Measurements from ENCODE around the gene ITGB8.

Gene ITGB8

GRCh38 chr7:20307119-20307518 lies 23.6 kb upstream of the ITGB8 start:
- peak; percentile 4 for DNase-seq (ENCODE audit: low read depth)
- TF ChIP-seq CTCF (IDR thresholded peaks at IDR 0.05; ENCODE audit: insufficient read depth, low read depth, low read length, missing control alignments): no peak
- H3K4me3 ChIP-seq (ENCODE audit: low read length): no peak overlapping the region

GRCh38 chr7:20307901-20308300 lies 22.8 kb upstream of the ITGB8 start:
- H3K4me3 ChIP-seq (ENCODE audit: low read length): no peak overlapping the region
- no peak for TF ChIP-seq CTCF (IDR thresholded peaks at IDR 0.05; ENCODE audit: insufficient read depth, low read depth, low read length, missing control alignments)
- no peak for DNase-seq (ENCODE audit: low read depth)

- no peak overlapping the region for H3K4me3 ChIP-seq (ENCODE audit: low read length)
- no peak for TF ChIP-seq CTCF (IDR thresholded peaks at IDR 0.05; ENCODE audit: insufficient read depth, low read depth, low read length, missing control alignments)
- no peak for DNase-seq (ENCODE audit: low read depth)
These were observed 20.4 kb upstream of the ITGB8 start for GRCh38 chr7:20310301-20310700.

- DNase-seq (ENCODE audit: low read depth): peak; percentile 63
- TF ChIP-seq CTCF (IDR thresholded peaks at IDR 0.05; ENCODE audit: insufficient read depth, low read depth, low read length, missing control alignments): peak; percentile 41
- H3K4me3 ChIP-seq (ENCODE audit: low read length): no peak overlapping the region
These were observed 19.5 kb upstream of the ITGB8 start for GRCh38 chr7:20310963-20311742.

- no peak overlapping the region for H3K4me3 ChIP-seq (ENCODE audit: low read length)
- no peak for TF ChIP-seq CTCF (IDR thresholded peaks at IDR 0.05; ENCODE audit: insufficient read depth, low read depth, low read length, missing control alignments)
- DNase-seq (ENCODE audit: low read depth): no peak
These were observed 19.0 kb upstream of the ITGB8 start for GRCh38 chr7:20311743-20312042.

GRCh38 chr7:20312562-20312961 lies 18.1 kb upstream of the ITGB8 start:
- H3K4me3 ChIP-seq (ENCODE audit: low read length): no peak overlapping the region
- TF ChIP-seq CTCF (IDR thresholded peaks at IDR 0.05; ENCODE audit: insufficient read depth, low read depth, low read length, missing control alignments): no peak
- DNase-seq (ENCODE audit: low read depth): no peak

GRCh38 chr7:20313626-20314025 lies 17.1 kb upstream of the ITGB8 start:
- no peak for DNase-seq (ENCODE audit: low read depth)
- H3K4me3 ChIP-seq (ENCODE audit: low read length): no peak overlapping the region
- no peak for TF ChIP-seq CTCF (IDR thresholded peaks at IDR 0.05; ENCODE audit: insufficient read depth, low read depth, low read length, missing control alignments)
